ENCODE results near the gene TRAP1. TPM values are rescaled to one million over a fixed set of nuclear protein-coding genes. Genes with fewer than 3 reads are reported as not detected.

Gene TRAP1
- total and polyA plus RNA-seq, 9 donors = 56.3 to 102 (median 76.7) TPM

GRCh38 chr16:3640207-3640606, 77.1 kb downstream of the TRAP1 start:
- WGBS, 3 donors = 43 to 54% (median 48%) methylated on average over 3 of the region's 3 CpGs
- intact Hi-C loops (cut with DNase I) = no loop called here

GRCh38 chr16:3638916-3639644, 78.2 kb downstream of the TRAP1 start:
- no peak overlapping the region for H3K4me3 ChIP-seq
- no peak overlapping the region for H3K27ac ChIP-seq
- H3K9me3 ChIP-seq = no peaks in the 10 kb centered on the region
- H3K4me1 ChIP-seq (ENCODE audit: insufficient read depth) = no peaks in the 10 kb centered on the region
- intact Hi-C loops (cut with DNase I) = no loop called here
- TF ChIP-seq CTCF (IDR thresholded peaks at IDR 0.05) (no peak), EP300 (IDR thresholded peaks at IDR 0.05) (no peak), POLR2A (IDR thresholded peaks at IDR 0.05) (no peak)
- DNase-seq = no peak
- 94 to 95% (median 95%) methylated on average over 13 of the region's 13 CpGs for WGBS, 3 donors
- H3K27me3 ChIP-seq = no peaks in the 10 kb centered on the region
- H3K36me3 ChIP-seq = no peaks in the 10 kb centered on the region

More at GRCh38 chr16:3640207-3640606, 77.1 kb downstream of the TRAP1 start:
- TF ChIP-seq EP300 (IDR thresholded peaks at IDR 0.05) (no peak), CTCF (IDR thresholded peaks at IDR 0.05) (no peak), POLR2A (IDR thresholded peaks at IDR 0.05) (no peak)
- no peaks in the 10 kb centered on the region for H3K4me1 ChIP-seq (ENCODE audit: insufficient read depth)
- H3K27ac ChIP-seq = no peak overlapping the region
- H3K9me3 ChIP-seq = no peaks in the 10 kb centered on the region
- H3K4me3 ChIP-seq = no peak overlapping the region
- H3K36me3 ChIP-seq = no peaks in the 10 kb centered on the region
- no peak for DNase-seq
- no peaks in the 10 kb centered on the region for H3K27me3 ChIP-seq

- no peaks in the 10 kb centered on the region for H3K27me3 ChIP-seq
- H3K9me3 ChIP-seq = no peaks in the 10 kb centered on the region
- intact Hi-C loops (cut with DNase I) = no loop called here
- no peak overlapping the region for H3K27ac ChIP-seq
- no peaks in the 10 kb centered on the region for H3K4me1 ChIP-seq (ENCODE audit: insufficient read depth)
- H3K4me3 ChIP-seq = no peak overlapping the region
- WGBS, 3 donors = 72 to 80% (median 79%) methylated on average over 3 of the region's 3 CpGs
- no peaks in the 10 kb centered on the region for H3K36me3 ChIP-seq
- DNase-seq = no peak
- TF ChIP-seq POLR2A (IDR thresholded peaks at IDR 0.05) = no peak
- TF ChIP-seq CTCF (IDR thresholded peaks at IDR 0.05) = no peak
- TF ChIP-seq EP300 (IDR thresholded peaks at IDR 0.05) = no peak
Observed at GRCh38 chr16:3637371-3637923, 79.9 kb downstream of the TRAP1 start.

GRCh38 chr16:3625911-3626732, 91.2 kb downstream of the TRAP1 start:
- no peaks in the 10 kb centered on the region for H3K27me3 ChIP-seq
- H3K36me3 ChIP-seq = no peaks in the 10 kb centered on the region
- no peaks in the 10 kb centered on the region for H3K9me3 ChIP-seq
- TF ChIP-seq CTCF (IDR thresholded peaks at IDR 0.05) (no peak), EP300 (IDR thresholded peaks at IDR 0.05) (no peak), POLR2A (IDR thresholded peaks at IDR 0.05) (no peak)
- no peaks in the 10 kb centered on the region for H3K4me1 ChIP-seq (ENCODE audit: insufficient read depth)
- intact Hi-C loops (cut with DNase I) = no loop called here
- WGBS, 3 donors = 85 to 87% (median 87%) methylated on average over 4 of the region's 4 CpGs
- no peak overlapping the region for H3K27ac ChIP-seq
- no peak for DNase-seq
- H3K4me3 ChIP-seq = no peak overlapping the region

All from ovary (tissue), 9 donors.